Right renal pelvis (tissue), 4 donors: ENCODE data around the gene ANKRD65. TPM values are rescaled to one million over a fixed set of nuclear protein-coding genes. Genes with fewer than 3 reads are reported as not detected.

Experiments
- DNase-seq, 4 donors: peaks; one replicate each; pipeline ENCODE4 v3.0.0-alpha.2; 2013; ENCODE audit warnings: low read depth in 4 of 4, low spot score in 3 of 4, missing footprints in 1 of 4
- polyA plus RNA-seq, 4 donors: library from polyadenylated mRNA; unstranded; fragments of 120-200 nt; gene quantifications; one replicate each; pipeline ENCODE4 v1.2.1, GENCODE V29; 2013; ENCODE audit not compliant: insufficient read length in 4 of 4

ANKRD65 gene
- polyA plus RNA-seq, 4 donors = 6.6 to 19.9 (median 11.9) TPM

DNA sequence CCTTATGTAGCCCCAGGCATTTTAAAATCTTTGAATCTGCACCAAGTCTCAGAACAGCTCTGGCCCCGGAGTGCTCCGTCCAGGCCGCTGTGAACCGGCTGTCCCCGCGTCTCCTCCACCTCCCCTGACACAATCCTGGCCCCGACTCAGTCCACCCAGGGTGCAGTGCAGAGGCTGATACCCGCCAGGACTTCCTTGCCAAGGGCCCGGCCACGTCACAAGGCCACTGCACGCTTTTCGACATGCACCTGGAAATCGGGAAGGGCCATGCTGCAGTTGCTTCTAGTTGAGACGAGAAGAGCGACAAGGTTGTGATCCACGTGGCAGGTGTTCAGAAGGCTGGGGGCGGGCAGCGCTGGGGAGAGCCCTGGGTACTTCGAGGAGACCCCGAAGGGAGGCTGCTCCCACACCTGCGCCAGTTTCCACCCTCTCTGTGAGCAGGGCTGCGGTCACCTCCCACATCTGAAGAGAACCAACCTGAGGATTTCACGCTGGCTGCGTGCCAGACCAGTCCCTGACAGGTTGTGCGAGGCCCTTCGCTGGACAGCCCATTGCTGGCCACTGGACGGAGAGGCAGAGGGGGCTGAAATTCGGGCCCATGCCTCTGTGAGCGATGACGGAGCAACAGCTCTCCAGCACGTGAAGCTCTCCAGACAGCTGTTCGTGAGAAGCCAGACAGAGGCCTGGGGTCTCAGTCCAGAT, 21.1 kb upstream of the ANKRD65 start:
- no peak for DNase-seq

DNA sequence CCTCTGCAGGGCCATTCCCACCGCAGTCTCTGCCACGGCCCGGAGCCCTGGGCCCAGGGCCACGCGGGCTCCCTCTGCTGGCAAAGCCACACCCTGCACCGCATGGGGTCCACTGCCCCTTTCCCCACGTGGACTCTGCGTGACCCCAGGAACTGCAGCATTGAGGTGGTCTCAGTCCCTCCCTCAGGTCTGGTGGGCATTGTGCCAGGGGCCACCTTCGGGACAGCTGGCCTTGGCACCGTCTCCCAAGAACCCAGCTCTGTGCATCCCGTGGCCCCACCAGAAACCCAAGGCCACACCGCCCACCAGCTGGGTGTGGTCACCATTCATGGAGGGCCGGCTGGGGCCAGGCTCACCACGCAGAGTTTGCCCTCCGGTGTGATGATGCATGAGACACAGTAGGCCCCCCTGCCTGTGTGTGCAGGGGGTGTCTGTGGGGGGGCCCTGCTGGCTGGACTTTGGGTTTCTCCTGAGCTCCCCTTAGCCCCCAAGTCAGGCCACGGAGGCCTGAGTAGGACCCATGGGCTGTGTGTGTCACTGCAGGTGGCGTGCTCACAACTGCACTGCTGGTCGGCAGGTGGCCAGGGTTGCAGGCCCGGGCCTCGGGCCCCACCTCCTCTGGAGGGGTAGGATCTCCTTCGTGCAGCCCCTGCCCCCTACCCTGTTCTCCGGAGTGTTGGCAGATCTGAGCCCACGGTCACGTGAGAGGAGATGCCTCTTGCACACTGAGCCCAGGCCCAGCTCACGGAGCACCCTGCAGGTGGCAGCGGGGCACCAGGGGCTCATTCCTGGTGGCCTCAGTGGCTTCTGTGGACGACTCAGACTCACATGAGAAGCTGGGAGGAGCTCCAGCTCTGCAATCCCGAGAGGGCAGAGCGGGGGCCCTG, 20.2 kb upstream of the ANKRD65 start:
- DNase-seq = no peak

DNA sequence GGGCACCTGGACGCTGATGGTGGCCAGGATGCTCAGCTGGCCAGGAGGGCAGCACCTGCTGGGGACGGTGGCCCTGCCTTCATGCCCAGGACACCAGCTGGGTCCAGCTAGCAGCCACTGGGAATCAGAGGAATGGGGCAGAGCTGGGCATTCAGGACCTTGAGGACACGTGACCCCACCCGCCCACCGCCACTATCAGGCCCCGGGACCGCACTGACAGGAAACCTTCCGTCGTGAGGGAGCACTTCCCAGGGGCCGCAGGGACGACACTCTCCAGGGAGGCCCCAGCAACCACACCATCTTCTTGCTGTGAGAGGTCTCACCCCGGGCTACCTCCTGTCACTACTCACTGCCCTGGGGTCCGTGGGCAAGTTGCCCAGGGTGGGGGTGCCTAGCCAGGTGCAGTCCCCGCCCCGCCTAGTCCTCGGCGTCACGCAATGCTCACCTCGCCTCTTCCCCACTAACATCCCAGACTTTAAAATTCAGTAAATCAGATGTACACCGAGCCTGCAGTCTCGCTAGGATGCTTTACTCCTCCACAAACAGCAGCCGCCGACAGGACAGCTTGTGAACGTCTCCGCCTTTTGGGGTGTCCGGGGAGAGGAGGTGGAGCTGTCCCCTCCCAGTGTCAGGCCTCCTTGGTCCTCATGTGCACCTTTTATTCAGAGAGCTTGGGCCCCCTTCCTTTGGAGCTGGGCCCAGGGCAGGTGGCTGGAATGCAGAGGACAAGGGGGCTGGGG, 19.4 kb upstream of the ANKRD65 start:
- no peak for DNase-seq

- DNase-seq = no peak
Observed at GRCh38 chr1:1439546-1440261, 18.6 kb upstream of the ANKRD65 start.

DNA sequence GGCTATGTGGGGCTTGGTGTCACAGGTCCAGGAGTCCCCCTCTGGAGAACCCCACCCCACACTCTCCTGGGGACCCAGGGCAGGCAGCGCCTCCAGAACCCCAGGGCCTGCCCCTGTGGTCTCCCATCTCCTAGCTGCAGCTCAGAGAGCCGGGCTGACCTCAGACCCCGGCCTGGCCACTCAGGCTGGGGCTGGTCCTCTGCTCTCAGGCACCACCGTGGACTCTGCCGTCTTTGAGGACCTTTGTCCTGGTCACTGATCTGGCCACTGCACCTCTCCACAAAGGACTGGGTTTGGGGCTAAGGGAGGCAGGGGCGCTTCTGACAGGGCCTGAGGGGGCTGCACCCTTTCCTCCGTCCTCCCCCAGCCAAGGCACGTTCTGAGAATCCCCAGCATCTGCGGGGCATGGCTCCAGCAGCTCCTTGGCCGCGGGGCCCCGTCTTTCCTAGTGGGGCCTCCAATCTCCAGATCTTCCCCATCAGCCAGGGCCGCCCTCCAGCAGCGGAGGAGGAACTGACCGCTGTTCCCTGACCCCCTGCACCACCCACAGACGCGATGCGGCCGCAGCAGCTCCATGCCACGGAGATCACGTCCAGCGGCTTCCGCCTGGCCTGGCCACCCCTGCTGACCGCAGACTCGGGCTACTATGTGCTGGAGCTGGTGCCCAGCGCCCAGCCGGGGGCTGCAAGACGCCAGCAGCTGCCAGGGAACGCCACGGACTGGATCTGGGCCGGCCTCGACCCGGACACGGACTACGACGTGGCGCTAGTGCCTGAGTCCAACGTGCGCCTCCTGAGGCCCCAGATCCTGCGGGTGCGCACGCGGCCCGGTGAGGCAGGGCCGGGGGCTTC, 17.7 kb upstream of the ANKRD65 start:
- DNase-seq = no peak

DNA sequence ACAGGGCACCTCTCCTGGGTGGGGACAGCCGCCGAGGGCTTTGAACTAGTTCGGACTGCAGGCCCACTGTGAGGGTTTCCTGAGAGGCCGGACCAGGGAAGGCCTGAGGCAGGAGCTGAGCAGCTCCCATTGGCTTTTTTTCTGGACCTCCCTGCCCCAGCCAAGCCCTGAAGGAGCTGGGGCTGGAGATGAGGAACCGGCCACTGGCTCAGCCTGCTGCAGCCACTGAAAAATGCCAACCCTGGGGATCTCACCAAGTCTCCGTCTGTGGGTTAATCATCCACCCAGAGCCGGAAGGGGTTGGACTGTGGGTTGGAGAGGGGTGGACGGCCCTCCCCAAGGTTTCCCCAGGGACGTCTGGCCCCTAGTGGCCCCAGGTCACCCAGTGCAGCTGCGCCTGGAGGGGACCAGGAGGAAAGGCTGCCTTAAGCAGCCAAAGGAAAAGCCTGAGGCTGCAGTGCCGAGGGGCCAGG, 16.9 kb upstream of the ANKRD65 start:
- DNase-seq = peak in 1 of 4 donors; percentile 55

DNA sequence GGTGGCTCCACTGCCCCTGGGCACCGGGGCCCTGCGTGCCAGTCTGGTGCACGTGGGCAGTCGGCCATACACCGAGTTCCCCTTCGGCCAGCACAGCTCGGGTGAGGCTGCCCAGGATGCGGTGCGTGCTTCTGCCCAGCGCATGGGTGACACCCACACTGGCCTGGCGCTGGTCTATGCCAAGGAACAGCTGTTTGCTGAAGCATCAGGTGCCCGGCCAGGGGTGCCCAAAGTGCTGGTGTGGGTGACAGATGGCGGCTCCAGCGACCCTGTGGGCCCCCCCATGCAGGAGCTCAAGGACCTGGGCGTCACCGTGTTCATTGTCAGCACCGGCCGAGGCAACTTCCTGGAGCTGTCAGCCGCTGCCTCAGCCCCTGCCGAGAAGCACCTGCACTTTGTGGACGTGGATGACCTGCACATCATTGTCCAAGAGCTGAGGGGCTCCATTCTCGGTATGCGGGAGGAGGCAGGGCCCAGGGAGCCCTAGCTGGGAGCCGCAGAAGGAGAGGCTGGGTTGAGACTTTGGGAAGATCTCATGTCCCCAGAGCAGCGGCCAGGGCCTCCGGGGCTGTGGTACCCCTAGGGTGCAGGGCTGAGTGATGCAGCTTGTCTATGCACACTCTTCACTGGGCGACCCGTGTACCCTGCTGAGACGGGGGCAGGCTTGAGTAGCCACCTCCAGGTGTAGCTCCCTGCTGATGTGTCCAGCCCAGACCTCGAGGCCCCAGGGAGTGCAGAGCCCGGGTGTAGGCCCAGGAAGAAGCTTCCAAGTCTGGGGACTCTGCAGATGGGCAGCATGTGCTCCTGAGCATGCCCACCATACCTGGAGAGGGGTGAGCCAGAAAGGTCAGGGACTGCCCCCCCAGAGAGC, 16.2 kb upstream of the ANKRD65 start:
- DNase-seq = no peak

DNA sequence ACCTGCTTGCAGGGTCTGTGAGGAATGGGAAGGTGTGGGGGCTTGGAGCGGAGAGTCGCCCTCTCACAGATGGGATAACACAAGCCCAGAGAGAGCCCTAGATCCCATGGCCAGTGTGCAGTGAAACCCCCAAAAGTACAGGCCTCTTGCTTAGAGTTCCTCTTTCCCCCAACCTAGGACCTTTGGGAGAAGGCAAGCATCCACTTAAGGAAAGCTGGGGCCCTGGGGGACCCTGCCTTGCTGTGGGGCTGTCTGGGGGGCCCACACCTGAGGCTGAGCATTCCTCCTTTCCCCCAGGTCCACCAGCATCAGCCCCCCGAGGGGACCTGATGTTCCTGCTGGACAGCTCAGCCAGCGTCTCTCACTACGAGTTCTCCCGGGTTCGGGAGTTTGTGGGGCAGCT, 15.6 kb upstream of the ANKRD65 start:
- no peak for DNase-seq

DNA sequence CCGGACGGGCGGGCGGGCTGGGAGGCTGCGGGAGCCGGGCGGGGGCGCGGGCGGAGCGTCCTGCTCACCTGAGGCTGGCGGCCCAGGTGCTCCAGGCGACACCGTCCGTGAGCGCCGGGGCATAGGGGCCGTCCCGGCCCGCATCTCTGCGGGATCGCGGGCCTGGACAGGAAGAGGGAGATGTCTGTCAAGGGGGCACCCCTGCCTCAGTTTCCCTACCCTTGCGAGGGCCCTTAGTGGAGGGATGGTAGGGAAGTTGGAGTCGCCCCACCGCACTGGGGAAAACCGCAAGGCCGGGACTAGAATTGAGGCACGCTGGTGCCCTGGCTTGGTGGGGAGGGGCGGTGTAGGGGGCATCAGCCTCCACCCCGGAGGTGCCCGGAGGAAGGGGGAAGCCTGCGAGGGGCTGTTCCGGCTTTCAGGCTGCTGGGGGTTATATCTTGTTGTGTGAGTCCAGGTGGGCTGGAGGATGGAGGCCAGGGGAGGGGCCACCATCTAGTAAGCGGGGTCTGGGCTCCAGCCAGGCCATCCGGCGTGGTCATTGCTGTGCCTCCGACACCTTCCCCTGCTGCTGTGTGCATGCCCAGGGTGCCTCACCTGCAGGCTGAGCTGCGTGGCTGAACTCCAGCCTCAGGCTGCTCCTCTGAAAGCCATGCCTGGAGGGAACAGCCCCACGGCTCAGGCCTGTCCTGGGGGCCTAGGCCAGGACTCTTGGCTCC, 15.0 kb upstream of the ANKRD65 start:
- no peak for DNase-seq

- no peak for DNase-seq
Observed at GRCh38 chr1:1435106-1435903, 14.2 kb upstream of the ANKRD65 start, which contains the start of gene VWA1. Gene VWA1 (plus strand): TSS chr1:1435690. CDS start chr1:1435749, 59 bp downstream.

GRCh38 chr1:1434824-1435105, 13.7 kb upstream of the ANKRD65 start:
- DNase-seq = no peak

DNA sequence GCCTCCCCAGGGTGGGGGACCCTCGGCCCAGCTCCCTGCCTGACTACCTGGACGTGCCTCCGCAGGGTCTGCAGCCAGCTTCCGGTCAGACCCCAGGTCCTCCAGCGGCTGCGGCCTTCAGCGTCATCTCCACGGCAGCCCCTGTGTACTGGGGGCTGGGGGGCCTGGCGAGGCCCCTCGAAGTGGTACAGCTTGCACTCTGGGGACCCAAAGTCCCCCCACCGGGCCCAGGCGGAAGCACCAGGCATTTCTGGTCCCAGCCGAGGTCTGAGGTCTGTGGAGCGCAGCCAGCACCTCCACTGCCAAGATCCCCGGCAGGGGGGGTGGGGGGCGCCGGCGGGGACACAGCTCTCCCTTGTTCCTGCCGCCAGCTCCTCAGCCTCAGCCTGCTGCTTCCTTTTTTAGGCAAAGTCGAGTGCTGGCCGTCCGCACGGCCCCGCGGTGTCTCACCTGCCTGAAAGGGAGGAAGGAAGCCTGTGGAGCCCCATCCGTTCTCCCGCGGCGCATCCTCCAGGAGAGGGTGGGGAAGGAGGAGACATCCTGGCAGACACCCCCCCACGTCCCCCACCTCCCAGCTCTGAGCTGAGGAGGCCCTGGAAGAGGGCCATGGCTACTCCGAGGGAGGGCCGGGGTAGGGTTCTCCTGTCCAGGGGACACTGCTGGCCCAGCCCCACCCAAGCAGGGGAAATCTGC, 13.2 kb upstream of the ANKRD65 start:
- DNase-seq = no peak

- DNase-seq = no peak
Observed at GRCh38 chr1:1433804-1434130, 12.7 kb upstream of the ANKRD65 start.

- DNase-seq = no peak
Observed at GRCh38 chr1:1432951-1433803, 12.1 kb upstream of the ANKRD65 start.

GRCh38 chr1:1432274-1432950, 11.3 kb upstream of the ANKRD65 start:
- DNase-seq = no peak
